Thyroid gland (tissue), 4 donors: Measurements from ENCODE around the gene PDE11A.

Experiments
- CTCF ChIP-seq, 6 experiments: fragments of 200-600 bp in 3 of 6; fragments of 450-650 bp in 3 of 6; sonication (generic) in 3 of 6; IDR thresholded peaks; one replicate each; pipeline ENCODE4 v1.5.1; 2016 to 2019; ENCODE audit warnings: antibody characterized with exemption in 6 of 6, mild to moderate bottlenecking in 2 of 6, inconsistent platforms in 1 of 6, moderate library complexity in 1 of 6
- POLR2A ChIP-seq, 2 donors: fragments of 450-650 bp; IDR thresholded peaks; one replicate each; pipeline ENCODE4 v1.6.1; 2017; ENCODE audit warnings: antibody characterized with exemption in 2 of 2, mild to moderate bottlenecking in 2 of 2, moderate library complexity in 1 of 2

GRCh38 chr2:177983183-177983788 lies 89.3 kb downstream of the PDE11A start:
- no peak for TF ChIP-seq POLR2A (IDR thresholded peaks at IDR 0.05)
- TF ChIP-seq CTCF (IDR thresholded peaks at IDR 0.05), result peak in 5 of 6 experiments; percentile 62 to 87 (median 76)
